Endothelial cell (in vitro differentiated cells): ENCODE results near the gene CRAMP1. TPM values are rescaled to one million over a fixed set of nuclear protein-coding genes. Genes with fewer than 3 reads are reported as not detected.

Experiments used
- DNase-seq: peaks from one replicate; pipeline ENCODE4 v3.0.0; 2021; ENCODE audit warnings: low spot score
- H3K27ac Mint-ChIP-seq: one replicate; pipeline ENCODE4 v1.8.0; 2021; ENCODE audit warnings: mixed read lengths, inconsistent platforms; ENCODE audit not compliant: unreplicated experiment
- H3K27me3 Mint-ChIP-seq: one replicate; pipeline ENCODE4 v1.8.0; 2021; ENCODE audit warnings: mild to moderate bottlenecking, moderate library complexity, mixed read lengths, inconsistent platforms; ENCODE audit not compliant: unreplicated experiment
- H3K36me3 Mint-ChIP-seq: one replicate; pipeline ENCODE4 v1.8.0; 2021; ENCODE audit warnings: mild to moderate bottlenecking, low read depth, mixed read lengths, inconsistent platforms; ENCODE audit not compliant: unreplicated experiment
- H3K4me1 Mint-ChIP-seq: one replicate; pipeline ENCODE4 v1.8.0; 2021; ENCODE audit warnings: mild to moderate bottlenecking, mixed read lengths, inconsistent platforms; ENCODE audit not compliant: unreplicated experiment
- H3K4me3 Mint-ChIP-seq: one replicate; pipeline ENCODE4 v1.8.0; 2021; ENCODE audit warnings: mild to moderate bottlenecking, mixed read lengths, inconsistent platforms; ENCODE audit not compliant: unreplicated experiment
- H3K9me3 Mint-ChIP-seq: one replicate; pipeline ENCODE4 v1.8.0; 2021; ENCODE audit warnings: mixed read lengths, inconsistent platforms; ENCODE audit not compliant: unreplicated experiment
- CTCF ChIP-seq: fragments of 200-600 bp; sonication (generic); IDR thresholded peaks from one replicate; pipeline ENCODE4 v1.5.0; 2021; ENCODE audit warnings: antibody characterized with exemption; ENCODE audit not compliant: unreplicated experiment
- total RNA-seq: library from RNA; stranded (reverse); fragmentation: NEBNext Ultra II Directional; extraction: Animal tissue kit (Norgen Biotek cat#: 25700); gene quantifications from one replicate; pipeline ENCODE4 v1.2.1, GENCODE V29; 2021; ENCODE audit not compliant: unreplicated experiment

CRAMP1 gene
- total RNA-seq, 1 donor from 2014 or later: 46.8 TPM

GRCh38 chr16:1724491-1724890, 112.3 kb downstream of the CRAMP1 start:
- peaks cover 5% of the 10 kb centered on the region for H3K4me1 Mint-ChIP-seq
- H3K36me3 Mint-ChIP-seq: peaks cover 25% of the 10 kb centered on the region
- H3K9me3 Mint-ChIP-seq: no peaks in the 10 kb centered on the region
- TF ChIP-seq CTCF: no peak
- no peak overlapping the region for H3K27ac Mint-ChIP-seq
- H3K27me3 Mint-ChIP-seq: peaks cover 2% of the 10 kb centered on the region
- H3K4me3 Mint-ChIP-seq: no peak overlapping the region
- no peak for DNase-seq

GRCh38 chr16:1726661-1727502, 114.7 kb downstream of the CRAMP1 start:
- Mint-ChIP-seq H3K27me3 (no peaks in the 10 kb centered on the region), H3K4me1 (peaks cover 8% of the 10 kb centered on the region), H3K4me3 (peak overlapping the region; percentile 61), H3K36me3 (peaks cover 28% of the 10 kb centered on the region), H3K9me3 (no peaks in the 10 kb centered on the region), H3K27ac (peak overlapping the region; percentile 0)
- no peak for DNase-seq
- no peak for TF ChIP-seq CTCF

Other genes starting within 250 kb of the CRAMP1 start
- 30.3 TPM for gene UNKL, start 197.7 kb upstream of the CRAMP1 start, total RNA-seq
- gene UQCC4, start 191.6 kb upstream of the CRAMP1 start, total RNA-seq: 11.4 TPM
- gene PERCC1, start 181.3 kb upstream of the CRAMP1 start, total RNA-seq: not detected
- 2.4 TPM for gene CCDC154, start 167.8 kb upstream of the CRAMP1 start, total RNA-seq
- gene CLCN7, start 137.3 kb upstream of the CRAMP1 start, total RNA-seq: 99.1 TPM
- gene PTX4, start 123.4 kb upstream of the CRAMP1 start, total RNA-seq: 0.21 TPM
- 64.5 TPM for gene TELO2, start 119.0 kb upstream of the CRAMP1 start, total RNA-seq
- gene TMEM204, start 78.7 kb upstream of the CRAMP1 start, total RNA-seq: 66.3 TPM
- gene IFT140, start 288 bp upstream of the CRAMP1 start, total RNA-seq: 39.9 TPM
- 180 TPM for gene JPT2, start 65.9 kb downstream of the CRAMP1 start, total RNA-seq
- gene MAPK8IP3, start 93.8 kb downstream of the CRAMP1 start, total RNA-seq: 147 TPM
- gene NME3, start 159.2 kb downstream of the CRAMP1 start, total RNA-seq: 33.3 TPM
- gene EME2, start 160.4 kb downstream of the CRAMP1 start, total RNA-seq: 25.4 TPM
- 62.7 TPM for gene MRPS34, start 160.8 kb downstream of the CRAMP1 start, total RNA-seq
- 52.9 TPM for gene SPSB3, start 170.2 kb downstream of the CRAMP1 start, total RNA-seq
- gene NUBP2, start 170.6 kb downstream of the CRAMP1 start, total RNA-seq: 49.8 TPM
- gene IGFALS, start 181.3 kb downstream of the CRAMP1 start, total RNA-seq: not detected
- gene HAGH, start 214.5 kb downstream of the CRAMP1 start, total RNA-seq: 44.8 TPM
- gene FAHD1, start 214.8 kb downstream of the CRAMP1 start, total RNA-seq: 23.1 TPM